GM12878 (cell line): ENCODE data around the gene SIGLEC5. TPM values are rescaled to one million over a fixed set of nuclear protein-coding genes. Genes with fewer than 3 reads are reported as not detected.

Source experiments
- CHD2 ChIP-seq: IDR thresholded peaks from 2 replicates; pipeline ENCODE4 v1.6.1; 2011; ENCODE audit warnings: low read depth, low read length, improper control_type of control experiment, borderline replicate concordance
- HDGF ChIP-seq: fragments of 450-650 bp; IDR thresholded peaks from 2 replicates; pipeline ENCODE4 v1.6.1; 2016; ENCODE audit warnings: antibody characterized with exemption
- JUND ChIP-seq: IDR thresholded peaks from 2 replicates; pipeline ENCODE4 v1.6.1; 2012; ENCODE audit warnings: low read depth, mild to moderate bottlenecking, low read length, improper control_type of control experiment, moderate library complexity
- MEF2B ChIP-seq: fragments of 450-650 bp; IDR thresholded peaks from 2 replicates; pipeline ENCODE4 v1.6.1; 2018; ENCODE audit warnings: mild to moderate bottlenecking, moderate library complexity; ENCODE audit not compliant: partially characterized antibody, poor library complexity, severe bottlenecking
- MTA2 ChIP-seq: fragments of 450-650 bp; IDR thresholded peaks from 2 replicates; pipeline ENCODE4 v1.6.1; 2016; ENCODE audit warnings: low read depth, mild to moderate bottlenecking, moderate library complexity
- NRF1 ChIP-seq: conservative IDR thresholded peaks from 2 replicates; pipeline ENCODE4 v1.6.1; 2011; ENCODE audit warnings: mild to moderate bottlenecking, low read depth, low read length, improper control_type of control experiment
- PAX5 ChIP-seq: IDR thresholded peaks from 2 replicates; pipeline ENCODE4 v1.6.1; 2011; ENCODE audit warnings: low read depth, low read length, borderline replicate concordance
- RAD51 ChIP-seq: fragments of 450-650 bp; IDR thresholded peaks from 2 replicates; pipeline ENCODE4 v1.6.1; 2016; ENCODE audit warnings: moderate library complexity, mild to moderate bottlenecking, inconsistent platforms
- RBBP5 ChIP-seq: fragments of 200-600 bp; sonication (generic); conservative IDR thresholded peaks from 2 replicates; pipeline ENCODE4 v1.6.1; 2016
- SMARCA5 ChIP-seq: fragments of 450-650 bp; IDR thresholded peaks from 2 replicates; pipeline ENCODE4 v1.6.1; 2017; ENCODE audit warnings: mild to moderate bottlenecking
- SREBF1 ChIP-seq: IDR thresholded peaks from 2 replicates; pipeline ENCODE4 v1.6.1; 2012; ENCODE audit warnings: mild to moderate bottlenecking, low read length
- ZNF384 ChIP-seq: IDR thresholded peaks from 2 replicates; pipeline ENCODE4 v1.6.1; 2012; ENCODE audit warnings: low read depth, mild to moderate bottlenecking, low read length, improper control_type of control experiment, borderline replicate concordance
- ZNF622 ChIP-seq: fragments of 450-650 bp; IDR thresholded peaks from 2 replicates; pipeline ENCODE4 v1.6.1; 2017; ENCODE audit warnings: mild to moderate bottlenecking, inconsistent platforms
- polyA plus RNA-seq, 11 experiments: library from polyadenylated mRNA; depleted of rRNA in 4 of 11; unstranded in 6 of 11; stranded (reverse) in 5 of 11; fragments of >200 nt; fragmentation: Nextera tagmentation in 4 of 11; fragmentation: Illumina TruSeq in 1 of 11; extraction: Ambion mirVana in 4 of 11; extraction: Trizol in 1 of 11; gene quantifications; 1 replicate in 1 of 11; 2 replicates in 10 of 11; pipeline versions ENCODE4 v1.2.1 to v1.2.3, GENCODE V29; 2011 to 2016; ENCODE audit warnings: inconsistent platforms in 2 of 11, missing spikeins in 2 of 11, low read depth in 1 of 11
- total RNA-seq, 4 experiments: library from RNA; depleted of rRNA in 3 of 4; stranded (reverse); fragments of >200 nt in 3 of 4; fragmentation: Illumina TruSeq in 1 of 4; extraction: Trizol in 1 of 4; gene quantifications; 2 replicates each; pipeline versions ENCODE4 v1.2.1 to v1.2.3, GENCODE V29; 2013 to 2021
- TF ChIP-seq, protein P1 (sequence below): IDR thresholded peaks from 2 replicates; pipeline ENCODE4 v1.6.1; 2012; ENCODE audit warnings: mild to moderate bottlenecking, low read depth, low read length
- TF ChIP-seq, protein P2 (sequence below): IDR thresholded peaks from 2 replicates; pipeline ENCODE4 v1.6.1; 2011; ENCODE audit warnings: borderline replicate concordance, low read depth, mild to moderate bottlenecking, moderate library complexity, mixed read lengths, low read length; ENCODE audit not compliant: insufficient read depth; ENCODE audit errors: extremely low read length
- TF ChIP-seq, protein P3 (sequence below): fragments of 450-650 bp; IDR thresholded peaks from 2 replicates; pipeline ENCODE4 v1.6.1; 2017; ENCODE audit warnings: borderline replicate concordance
- TF ChIP-seq, protein P4 (sequence below): IDR thresholded peaks from 2 replicates; pipeline ENCODE4 v1.6.1; 2011; ENCODE audit warnings: low read depth, low read length, improper control_type of control experiment, borderline replicate concordance
- TF ChIP-seq, protein P5 (sequence below): fragments of 450-650 bp; formaldehyde crosslinking; IDR thresholded peaks from 2 replicates; pipeline ENCODE4 v1.4.0; 2020; ENCODE audit warnings: mild to moderate bottlenecking, moderate library complexity
- TF ChIP-seq, protein P6 (sequence below): IDR thresholded peaks from 2 replicates; pipeline ENCODE4 v1.6.1; 2012; ENCODE audit warnings: low read depth, low read length, improper control_type of control experiment

SIGLEC5 gene
- total and polyA plus RNA-seq, 10 of the 15 experiments (the other 5 are each of a cell fraction or from before 2014, with no cell fraction given), result 0.05 to 2.5 (median 1.4) TPM; not detected in 1

DNA sequence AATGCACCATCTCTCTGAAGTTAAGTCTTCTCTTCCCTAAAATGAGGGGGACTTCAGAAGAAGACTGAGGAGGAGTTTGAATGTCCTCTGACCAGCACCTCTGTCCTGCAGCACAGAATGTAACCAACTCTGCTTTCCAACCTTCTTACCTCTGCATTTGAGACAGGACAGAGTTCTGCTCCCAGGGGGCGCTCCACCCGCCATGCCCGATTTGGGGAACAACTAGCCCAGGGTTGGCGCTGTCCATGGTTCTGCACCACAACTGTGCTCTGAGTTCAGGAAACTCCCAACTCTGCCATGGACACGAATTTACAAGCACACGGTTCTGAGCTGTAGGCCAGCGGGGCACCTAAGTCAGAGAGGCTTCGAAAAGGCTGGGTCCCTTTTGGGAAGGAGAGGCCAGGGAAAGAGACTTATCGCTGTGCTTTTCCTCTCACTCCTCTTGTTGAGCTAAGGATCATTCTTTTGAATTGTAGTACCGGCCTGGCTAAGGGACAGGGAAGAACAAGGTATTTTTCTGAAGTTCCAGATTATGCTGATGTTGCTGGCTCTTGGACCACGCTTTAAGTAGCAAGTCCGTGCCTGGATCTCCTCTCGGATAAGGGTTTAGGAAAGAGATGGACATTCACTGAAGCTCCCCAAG lies 22.2 kb downstream of the SIGLEC5 start (continued):
- TF ChIP-seq, protein P1, sequence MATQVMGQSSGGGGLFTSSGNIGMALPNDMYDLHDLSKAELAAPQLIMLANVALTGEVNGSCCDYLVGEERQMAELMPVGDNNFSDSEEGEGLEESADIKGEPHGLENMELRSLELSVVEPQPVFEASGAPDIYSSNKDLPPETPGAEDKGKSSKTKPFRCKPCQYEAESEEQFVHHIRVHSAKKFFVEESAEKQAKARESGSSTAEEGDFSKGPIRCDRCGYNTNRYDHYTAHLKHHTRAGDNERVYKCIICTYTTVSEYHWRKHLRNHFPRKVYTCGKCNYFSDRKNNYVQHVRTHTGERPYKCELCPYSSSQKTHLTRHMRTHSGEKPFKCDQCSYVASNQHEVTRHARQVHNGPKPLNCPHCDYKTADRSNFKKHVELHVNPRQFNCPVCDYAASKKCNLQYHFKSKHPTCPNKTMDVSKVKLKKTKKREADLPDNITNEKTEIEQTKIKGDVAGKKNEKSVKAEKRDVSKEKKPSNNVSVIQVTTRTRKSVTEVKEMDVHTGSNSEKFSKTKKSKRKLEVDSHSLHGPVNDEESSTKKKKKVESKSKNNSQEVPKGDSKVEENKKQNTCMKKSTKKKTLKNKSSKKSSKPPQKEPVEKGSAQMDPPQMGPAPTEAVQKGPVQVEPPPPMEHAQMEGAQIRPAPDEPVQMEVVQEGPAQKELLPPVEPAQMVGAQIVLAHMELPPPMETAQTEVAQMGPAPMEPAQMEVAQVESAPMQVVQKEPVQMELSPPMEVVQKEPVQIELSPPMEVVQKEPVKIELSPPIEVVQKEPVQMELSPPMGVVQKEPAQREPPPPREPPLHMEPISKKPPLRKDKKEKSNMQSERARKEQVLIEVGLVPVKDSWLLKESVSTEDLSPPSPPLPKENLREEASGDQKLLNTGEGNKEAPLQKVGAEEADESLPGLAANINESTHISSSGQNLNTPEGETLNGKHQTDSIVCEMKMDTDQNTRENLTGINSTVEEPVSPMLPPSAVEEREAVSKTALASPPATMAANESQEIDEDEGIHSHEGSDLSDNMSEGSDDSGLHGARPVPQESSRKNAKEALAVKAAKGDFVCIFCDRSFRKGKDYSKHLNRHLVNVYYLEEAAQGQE, result peak; percentile 100
- TF ChIP-seq ZNF384, result no peak
- no peak for TF ChIP-seq HDGF
- TF ChIP-seq, protein P2, sequence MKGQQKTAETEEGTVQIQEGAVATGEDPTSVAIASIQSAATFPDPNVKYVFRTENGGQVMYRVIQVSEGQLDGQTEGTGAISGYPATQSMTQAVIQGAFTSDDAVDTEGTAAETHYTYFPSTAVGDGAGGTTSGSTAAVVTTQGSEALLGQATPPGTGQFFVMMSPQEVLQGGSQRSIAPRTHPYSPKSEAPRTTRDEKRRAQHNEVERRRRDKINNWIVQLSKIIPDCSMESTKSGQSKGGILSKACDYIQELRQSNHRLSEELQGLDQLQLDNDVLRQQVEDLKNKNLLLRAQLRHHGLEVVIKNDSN, result no peak
- TF ChIP-seq RBBP5, result no peak
- TF ChIP-seq, protein P3, sequence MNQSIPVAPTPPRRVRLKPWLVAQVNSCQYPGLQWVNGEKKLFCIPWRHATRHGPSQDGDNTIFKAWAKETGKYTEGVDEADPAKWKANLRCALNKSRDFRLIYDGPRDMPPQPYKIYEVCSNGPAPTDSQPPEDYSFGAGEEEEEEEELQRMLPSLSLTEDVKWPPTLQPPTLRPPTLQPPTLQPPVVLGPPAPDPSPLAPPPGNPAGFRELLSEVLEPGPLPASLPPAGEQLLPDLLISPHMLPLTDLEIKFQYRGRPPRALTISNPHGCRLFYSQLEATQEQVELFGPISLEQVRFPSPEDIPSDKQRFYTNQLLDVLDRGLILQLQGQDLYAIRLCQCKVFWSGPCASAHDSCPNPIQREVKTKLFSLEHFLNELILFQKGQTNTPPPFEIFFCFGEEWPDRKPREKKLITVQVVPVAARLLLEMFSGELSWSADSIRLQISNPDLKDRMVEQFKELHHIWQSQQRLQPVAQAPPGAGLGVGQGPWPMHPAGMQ, result no peak
- TF ChIP-seq MEF2B, result no peak
- TF ChIP-seq CHD2, result no peak
- TF ChIP-seq JUND, result no peak
- no peak for TF ChIP-seq ZNF622
- TF ChIP-seq SMARCA5, result peak; percentile 65; the same call in 1 of the 2 replicates
- no peak for TF ChIP-seq SREBF1
- TF ChIP-seq PAX5, result no peak
- TF ChIP-seq, protein P4, sequence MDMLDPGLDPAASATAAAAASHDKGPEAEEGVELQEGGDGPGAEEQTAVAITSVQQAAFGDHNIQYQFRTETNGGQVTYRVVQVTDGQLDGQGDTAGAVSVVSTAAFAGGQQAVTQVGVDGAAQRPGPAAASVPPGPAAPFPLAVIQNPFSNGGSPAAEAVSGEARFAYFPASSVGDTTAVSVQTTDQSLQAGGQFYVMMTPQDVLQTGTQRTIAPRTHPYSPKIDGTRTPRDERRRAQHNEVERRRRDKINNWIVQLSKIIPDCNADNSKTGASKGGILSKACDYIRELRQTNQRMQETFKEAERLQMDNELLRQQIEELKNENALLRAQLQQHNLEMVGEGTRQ, result no peak
- TF ChIP-seq, protein P5, sequence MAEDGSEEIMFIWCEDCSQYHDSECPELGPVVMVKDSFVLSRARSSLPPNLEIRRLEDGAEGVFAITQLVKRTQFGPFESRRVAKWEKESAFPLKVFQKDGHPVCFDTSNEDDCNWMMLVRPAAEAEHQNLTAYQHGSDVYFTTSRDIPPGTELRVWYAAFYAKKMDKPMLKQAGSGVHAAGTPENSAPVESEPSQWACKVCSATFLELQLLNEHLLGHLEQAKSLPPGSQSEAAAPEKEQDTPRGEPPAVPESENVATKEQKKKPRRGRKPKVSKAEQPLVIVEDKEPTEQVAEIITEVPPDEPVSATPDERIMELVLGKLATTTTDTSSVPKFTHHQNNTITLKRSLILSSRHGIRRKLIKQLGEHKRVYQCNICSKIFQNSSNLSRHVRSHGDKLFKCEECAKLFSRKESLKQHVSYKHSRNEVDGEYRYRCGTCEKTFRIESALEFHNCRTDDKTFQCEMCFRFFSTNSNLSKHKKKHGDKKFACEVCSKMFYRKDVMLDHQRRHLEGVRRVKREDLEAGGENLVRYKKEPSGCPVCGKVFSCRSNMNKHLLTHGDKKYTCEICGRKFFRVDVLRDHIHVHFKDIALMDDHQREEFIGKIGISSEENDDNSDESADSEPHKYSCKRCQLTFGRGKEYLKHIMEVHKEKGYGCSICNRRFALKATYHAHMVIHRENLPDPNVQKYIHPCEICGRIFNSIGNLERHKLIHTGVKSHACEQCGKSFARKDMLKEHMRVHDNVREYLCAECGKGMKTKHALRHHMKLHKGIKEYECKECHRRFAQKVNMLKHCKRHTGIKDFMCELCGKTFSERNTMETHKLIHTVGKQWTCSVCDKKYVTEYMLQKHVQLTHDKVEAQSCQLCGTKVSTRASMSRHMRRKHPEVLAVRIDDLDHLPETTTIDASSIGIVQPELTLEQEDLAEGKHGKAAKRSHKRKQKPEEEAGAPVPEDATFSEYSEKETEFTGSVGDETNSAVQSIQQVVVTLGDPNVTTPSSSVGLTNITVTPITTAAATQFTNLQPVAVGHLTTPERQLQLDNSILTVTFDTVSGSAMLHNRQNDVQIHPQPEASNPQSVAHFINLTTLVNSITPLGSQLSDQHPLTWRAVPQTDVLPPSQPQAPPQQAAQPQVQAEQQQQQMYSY (CRISPR knock-in tag), result no peak
- no peak for TF ChIP-seq MTA2
- no peak for TF ChIP-seq NRF1
- no peak for TF ChIP-seq RAD51
- TF ChIP-seq, protein P6, sequence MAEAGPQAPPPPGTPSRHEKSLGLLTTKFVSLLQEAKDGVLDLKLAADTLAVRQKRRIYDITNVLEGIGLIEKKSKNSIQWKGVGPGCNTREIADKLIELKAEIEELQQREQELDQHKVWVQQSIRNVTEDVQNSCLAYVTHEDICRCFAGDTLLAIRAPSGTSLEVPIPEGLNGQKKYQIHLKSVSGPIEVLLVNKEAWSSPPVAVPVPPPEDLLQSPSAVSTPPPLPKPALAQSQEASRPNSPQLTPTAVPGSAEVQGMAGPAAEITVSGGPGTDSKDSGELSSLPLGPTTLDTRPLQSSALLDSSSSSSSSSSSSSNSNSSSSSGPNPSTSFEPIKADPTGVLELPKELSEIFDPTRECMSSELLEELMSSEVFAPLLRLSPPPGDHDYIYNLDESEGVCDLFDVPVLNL, result no peak
